Measurements from ENCODE around the gene RALY. TPM values are rescaled to one million over a fixed set of nuclear protein-coding genes. Genes with fewer than 3 reads are reported as not detected.

RALY gene
- total RNA-seq, 1 donor from 2014 or later = 132 TPM

DNA sequence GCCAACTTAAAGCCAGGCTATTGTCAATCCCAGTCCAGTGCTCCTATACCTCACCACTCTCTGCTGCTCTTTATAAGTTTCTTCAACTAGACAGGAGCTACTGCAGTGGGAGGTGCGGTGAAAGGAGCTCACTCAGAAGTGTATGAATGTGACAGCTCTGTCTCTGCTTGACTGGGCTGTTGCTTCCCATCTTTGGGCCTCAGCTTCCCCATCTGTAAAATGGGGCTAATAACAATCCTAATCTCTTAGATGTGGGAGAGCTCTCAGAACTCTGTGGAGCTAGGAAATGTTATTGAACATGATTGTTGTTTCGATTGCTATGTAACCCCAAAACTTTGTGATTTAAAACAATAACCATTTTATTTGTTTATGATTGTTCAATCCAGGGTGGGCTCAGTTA, 8.4 kb upstream of the RALY start:
- no peaks in the 10 kb centered on the region for H3K9me3 Mint-ChIP-seq (ENCODE audit: unreplicated experiment)
- H3K4me1 Mint-ChIP-seq (ENCODE audit: unreplicated experiment) = no peaks in the 10 kb centered on the region
- DNase-seq (ENCODE audit: extremely low spot score, unreplicated experiment) = no peak
- no peak overlapping the region for H3K27ac Mint-ChIP-seq (ENCODE audit: unreplicated experiment)
- TF ChIP-seq, protein P1, sequence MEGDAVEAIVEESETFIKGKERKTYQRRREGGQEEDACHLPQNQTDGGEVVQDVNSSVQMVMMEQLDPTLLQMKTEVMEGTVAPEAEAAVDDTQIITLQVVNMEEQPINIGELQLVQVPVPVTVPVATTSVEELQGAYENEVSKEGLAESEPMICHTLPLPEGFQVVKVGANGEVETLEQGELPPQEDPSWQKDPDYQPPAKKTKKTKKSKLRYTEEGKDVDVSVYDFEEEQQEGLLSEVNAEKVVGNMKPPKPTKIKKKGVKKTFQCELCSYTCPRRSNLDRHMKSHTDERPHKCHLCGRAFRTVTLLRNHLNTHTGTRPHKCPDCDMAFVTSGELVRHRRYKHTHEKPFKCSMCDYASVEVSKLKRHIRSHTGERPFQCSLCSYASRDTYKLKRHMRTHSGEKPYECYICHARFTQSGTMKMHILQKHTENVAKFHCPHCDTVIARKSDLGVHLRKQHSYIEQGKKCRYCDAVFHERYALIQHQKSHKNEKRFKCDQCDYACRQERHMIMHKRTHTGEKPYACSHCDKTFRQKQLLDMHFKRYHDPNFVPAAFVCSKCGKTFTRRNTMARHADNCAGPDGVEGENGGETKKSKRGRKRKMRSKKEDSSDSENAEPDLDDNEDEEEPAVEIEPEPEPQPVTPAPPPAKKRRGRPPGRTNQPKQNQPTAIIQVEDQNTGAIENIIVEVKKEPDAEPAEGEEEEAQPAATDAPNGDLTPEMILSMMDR (IDR thresholded peaks at IDR 0.05) = no peak
- H3K27me3 Mint-ChIP-seq (ENCODE audit: unreplicated experiment) = peaks cover 22% of the 10 kb centered on the region
- no peaks in the 10 kb centered on the region for H3K36me3 Mint-ChIP-seq (ENCODE audit: unreplicated experiment)
- no peak overlapping the region for H3K4me3 Mint-ChIP-seq (ENCODE audit: unreplicated experiment)

GRCh38 chr20:33985830-33986229, 7.9 kb upstream of the RALY start:
- Mint-ChIP-seq H3K4me1 (ENCODE audit: unreplicated experiment) (no peaks in the 10 kb centered on the region), H3K27ac (ENCODE audit: unreplicated experiment) (no peak overlapping the region), H3K9me3 (ENCODE audit: unreplicated experiment) (no peaks in the 10 kb centered on the region), H3K4me3 (ENCODE audit: unreplicated experiment) (no peak overlapping the region), H3K27me3 (ENCODE audit: unreplicated experiment) (peaks cover 17% of the 10 kb centered on the region), H3K36me3 (ENCODE audit: unreplicated experiment) (no peaks in the 10 kb centered on the region)
- no peak for DNase-seq (ENCODE audit: extremely low spot score, unreplicated experiment)
- TF ChIP-seq, protein P1 (IDR thresholded peaks at IDR 0.05) = no peak

GRCh38 chr20:33986560-33987216, 7.0 kb upstream of the RALY start:
- peaks cover 9% of the 10 kb centered on the region for H3K27me3 Mint-ChIP-seq (ENCODE audit: unreplicated experiment)
- peaks cover under 1% of the 10 kb centered on the region for H3K4me1 Mint-ChIP-seq (ENCODE audit: unreplicated experiment)
- H3K4me3 Mint-ChIP-seq (ENCODE audit: unreplicated experiment) = no peak overlapping the region
- H3K9me3 Mint-ChIP-seq (ENCODE audit: unreplicated experiment) = no peaks in the 10 kb centered on the region
- DNase-seq (ENCODE audit: extremely low spot score, unreplicated experiment) = no peak
- no peak overlapping the region for H3K27ac Mint-ChIP-seq (ENCODE audit: unreplicated experiment)
- no peaks in the 10 kb centered on the region for H3K36me3 Mint-ChIP-seq (ENCODE audit: unreplicated experiment)
- TF ChIP-seq, protein P1 (IDR thresholded peaks at IDR 0.05) = no peak

- no peaks in the 10 kb centered on the region for H3K27me3 Mint-ChIP-seq (ENCODE audit: unreplicated experiment)
- TF ChIP-seq, protein P1 (IDR thresholded peaks at IDR 0.05) = no peak
- no peak overlapping the region for H3K27ac Mint-ChIP-seq (ENCODE audit: unreplicated experiment)
- no peak for DNase-seq (ENCODE audit: extremely low spot score, unreplicated experiment)
- H3K9me3 Mint-ChIP-seq (ENCODE audit: unreplicated experiment) = no peaks in the 10 kb centered on the region
- no peak overlapping the region for H3K4me3 Mint-ChIP-seq (ENCODE audit: unreplicated experiment)
- H3K4me1 Mint-ChIP-seq (ENCODE audit: unreplicated experiment) = peaks cover 13% of the 10 kb centered on the region
- no peaks in the 10 kb centered on the region for H3K36me3 Mint-ChIP-seq (ENCODE audit: unreplicated experiment)
Observed at GRCh38 chr20:33990075-33990474, 3.6 kb upstream of the RALY start.

- TF ChIP-seq, protein P1 (IDR thresholded peaks at IDR 0.05) = no peak
- DNase-seq (ENCODE audit: extremely low spot score, unreplicated experiment) = no peak
- H3K36me3 Mint-ChIP-seq (ENCODE audit: unreplicated experiment) = no peaks in the 10 kb centered on the region
- H3K4me1 Mint-ChIP-seq (ENCODE audit: unreplicated experiment) = peaks cover 23% of the 10 kb centered on the region
- H3K9me3 Mint-ChIP-seq (ENCODE audit: unreplicated experiment) = no peaks in the 10 kb centered on the region
- H3K27me3 Mint-ChIP-seq (ENCODE audit: unreplicated experiment) = no peaks in the 10 kb centered on the region
- no peak overlapping the region for H3K27ac Mint-ChIP-seq (ENCODE audit: unreplicated experiment)
- no peak overlapping the region for H3K4me3 Mint-ChIP-seq (ENCODE audit: unreplicated experiment)
Observed at GRCh38 chr20:33991502-33991901, 2.2 kb upstream of the RALY start.

Data from osteocyte (in vitro differentiated cells).